Measurements from ENCODE around the gene HOMER3.

DNA sequence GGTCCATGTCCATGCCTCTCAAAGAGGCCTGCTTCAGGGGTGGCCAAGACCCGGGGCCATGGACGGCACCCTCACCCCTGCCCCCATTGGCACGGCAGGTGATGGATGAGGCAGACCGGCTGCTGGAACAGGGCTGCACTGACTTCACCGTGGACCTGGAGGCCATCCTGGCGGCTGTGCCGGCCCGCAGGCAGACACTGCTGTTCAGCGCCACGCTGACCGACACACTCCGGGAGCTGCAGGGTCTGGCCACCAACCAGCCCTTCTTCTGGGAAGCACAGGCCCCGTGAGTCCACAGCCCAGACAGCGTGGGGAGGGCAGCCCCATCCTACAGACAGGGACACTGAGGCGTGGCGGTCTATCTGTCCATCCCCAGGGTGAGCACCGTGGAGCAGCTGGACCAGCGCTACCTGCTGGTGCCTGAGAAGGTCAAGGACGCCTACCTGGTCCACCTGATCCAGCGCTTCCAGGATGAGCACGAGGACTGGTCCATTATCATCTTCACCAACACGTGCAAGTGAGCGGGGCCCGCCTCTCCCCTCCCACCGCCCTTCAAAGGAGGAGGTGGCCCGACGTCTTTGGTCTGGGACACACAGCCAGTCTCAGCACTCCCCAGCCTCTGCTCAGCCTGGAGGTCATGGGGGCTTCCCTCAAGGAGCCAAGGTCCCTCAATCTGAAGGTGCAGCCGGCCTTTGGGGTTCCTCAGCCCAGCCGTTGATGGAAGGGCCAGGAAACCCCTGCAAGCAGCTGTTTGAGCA lies 18.6 kb downstream of the HOMER3 start:
- TF ChIP-seq, protein P1, sequence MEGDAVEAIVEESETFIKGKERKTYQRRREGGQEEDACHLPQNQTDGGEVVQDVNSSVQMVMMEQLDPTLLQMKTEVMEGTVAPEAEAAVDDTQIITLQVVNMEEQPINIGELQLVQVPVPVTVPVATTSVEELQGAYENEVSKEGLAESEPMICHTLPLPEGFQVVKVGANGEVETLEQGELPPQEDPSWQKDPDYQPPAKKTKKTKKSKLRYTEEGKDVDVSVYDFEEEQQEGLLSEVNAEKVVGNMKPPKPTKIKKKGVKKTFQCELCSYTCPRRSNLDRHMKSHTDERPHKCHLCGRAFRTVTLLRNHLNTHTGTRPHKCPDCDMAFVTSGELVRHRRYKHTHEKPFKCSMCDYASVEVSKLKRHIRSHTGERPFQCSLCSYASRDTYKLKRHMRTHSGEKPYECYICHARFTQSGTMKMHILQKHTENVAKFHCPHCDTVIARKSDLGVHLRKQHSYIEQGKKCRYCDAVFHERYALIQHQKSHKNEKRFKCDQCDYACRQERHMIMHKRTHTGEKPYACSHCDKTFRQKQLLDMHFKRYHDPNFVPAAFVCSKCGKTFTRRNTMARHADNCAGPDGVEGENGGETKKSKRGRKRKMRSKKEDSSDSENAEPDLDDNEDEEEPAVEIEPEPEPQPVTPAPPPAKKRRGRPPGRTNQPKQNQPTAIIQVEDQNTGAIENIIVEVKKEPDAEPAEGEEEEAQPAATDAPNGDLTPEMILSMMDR (IDR thresholded peaks at IDR 0.05) = no peak
- no peak for TF ChIP-seq POLR2AphosphoS5 (IDR thresholded peaks at IDR 0.05; ENCODE audit: insufficient read depth in 1 of 2, low read depth in 1 of 2)
- TF ChIP-seq POLR2A (IDR thresholded peaks at IDR 0.05) = no peak

Data from vagina (tissue), 2 donors.